Activated CD8-positive, alpha-beta T cell treated with anti-CD3 and anti-CD28 coated beads for 36 hours (primary cell): ENCODE measurements around the gene CCDC124. TPM values are rescaled to one million over a fixed set of nuclear protein-coding genes. Genes with fewer than 3 reads are reported as not detected.
"Not testable (repeated sequence)": the region's sequence is repeated elsewhere in the genome, so short reads cannot be mapped to it uniquely, and the experiment has no call there.

Source experiments
- ATAC-seq: fragments of 200-7000 bp; cut with Tn5 transposase; one replicate; pipeline ENCODE4 v1.10.0; 2021; ENCODE audit warnings: mild to moderate bottlenecking, moderate library complexity
- CTCF ChIA-PET: fragments of 350-600 bp; sonication (Branson Sonifier 250); formaldehyde crosslinking; loops from one replicate; lab custom pipeline; 2021; ENCODE audit warnings: antibody characterized with exemption; lab: Charles Lee
- POLR2A ChIA-PET: fragments of 350-600 bp; sonication (Branson Sonifier 250); formaldehyde crosslinking; loops from one replicate; lab custom pipeline; 2021; ENCODE audit warnings: antibody characterized with exemption; lab: Charles Lee
- DNase-seq: peaks from one replicate; pipeline ENCODE4 v3.0.0-alpha.2; 2020
- H3K27ac Mint-ChIP-seq: one replicate; pipeline ENCODE4 v1.8.0; 2021; ENCODE audit warnings: mild to moderate bottlenecking, mixed read lengths
- H3K27me3 Mint-ChIP-seq: one replicate; pipeline ENCODE4 v1.8.0; 2021; ENCODE audit warnings: mixed read lengths
- H3K36me3 Mint-ChIP-seq: one replicate; pipeline ENCODE4 v1.8.0; 2021; ENCODE audit warnings: low read depth, mixed read lengths
- H3K4me1 Mint-ChIP-seq: one replicate; pipeline ENCODE4 v1.8.0; 2021; ENCODE audit warnings: low read depth, mixed read lengths
- H3K4me3 Mint-ChIP-seq: one replicate; pipeline ENCODE4 v1.8.0; 2021; ENCODE audit warnings: mild to moderate bottlenecking, moderate library complexity, mixed read lengths
- H3K9me3 Mint-ChIP-seq: one replicate; pipeline ENCODE4 v1.8.0; 2021; ENCODE audit warnings: mixed read lengths
- intact Hi-C: fragments of 100-400 bp; cut with micrococcal nuclease; formaldehyde crosslinking; loops from one replicate; pipeline ENCODE4 v1.10.0; 2022
- total RNA-seq, 2 experiments: library from RNA; stranded (reverse); gene quantifications; one replicate each; pipeline ENCODE4 v1.2.3, GENCODE V29; 2021
- TF ChIP-seq, protein P1 (sequence below): fragments of 200-600 bp; IDR thresholded peaks from one replicate; pipeline ENCODE4 v1.8.0; 2022; ENCODE audit warnings: antibody characterized with exemption, mild to moderate bottlenecking

Gene CCDC124, protein sequence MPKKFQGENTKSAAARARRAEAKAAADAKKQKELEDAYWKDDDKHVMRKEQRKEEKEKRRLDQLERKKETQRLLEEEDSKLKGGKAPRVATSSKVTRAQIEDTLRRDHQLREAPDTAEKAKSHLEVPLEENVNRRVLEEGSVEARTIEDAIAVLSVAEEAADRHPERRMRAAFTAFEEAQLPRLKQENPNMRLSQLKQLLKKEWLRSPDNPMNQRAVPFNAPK
- 100 to 1,000 TPM; 120 to 129 TPM for total RNA-seq

DNA sequence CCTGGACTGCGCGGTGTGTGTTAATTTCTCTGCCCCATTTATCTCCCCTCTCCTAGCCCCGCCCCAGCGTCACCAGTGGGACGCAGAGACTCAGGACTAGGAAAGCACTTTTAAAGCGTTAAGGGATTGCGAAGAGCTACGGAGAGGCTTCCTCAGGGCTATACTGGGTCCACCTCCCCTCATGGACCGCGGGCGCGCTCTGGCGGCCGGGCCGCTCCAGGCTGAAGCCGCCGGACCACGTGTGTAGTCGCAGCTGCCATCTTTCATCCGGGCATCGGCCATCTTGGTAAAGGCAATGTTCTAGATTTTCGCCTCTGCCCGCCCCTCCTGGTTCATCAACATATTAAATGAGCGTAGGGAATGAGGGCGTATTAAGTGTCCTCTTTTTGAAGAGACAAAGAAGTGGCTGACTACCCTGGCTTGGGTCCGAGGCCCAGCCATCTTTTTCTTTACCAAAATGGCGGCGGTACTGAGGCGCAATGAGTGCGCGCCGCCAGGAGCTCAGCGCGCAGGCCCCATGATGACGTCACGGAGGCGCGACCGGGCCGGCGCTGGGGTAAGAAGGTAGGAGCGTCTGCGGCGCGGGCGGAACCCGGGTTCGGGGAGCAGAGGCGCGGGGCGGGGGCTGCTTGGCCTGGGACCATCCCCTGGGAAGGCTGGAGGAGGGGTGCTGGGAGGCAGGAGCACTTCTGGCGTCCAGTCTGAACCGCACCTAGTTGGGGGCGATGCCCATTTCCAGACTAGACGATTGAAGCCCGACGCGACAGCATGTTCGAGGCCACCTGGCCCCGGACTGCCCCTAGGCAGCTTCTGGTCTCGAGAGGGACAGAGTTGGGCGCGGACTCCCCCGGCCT is at the start of gene CCDC124:
Gene CCDC124, plus strand, starts transcription at position 531 of the 854 bp plus-strand sequence. CDS start 3,406 bp downstream, outside the sequence.
- peak within 1 kb of the TSS; percentile 88 for H3K4me3 Mint-ChIP-seq
- POLR2A ChIA-PET: interaction anchor here (0.8 to 7.2 kb wide), 23 partner anchors 13 to 526 kb away, joined by 3 to 123 read pairs (median 3); partner anchors contain the start of genes FCHO1, RPL18A and SLC5A5
- H3K36me3 Mint-ChIP-seq: peaks cover 9% of the 10 kb centered on the region

DNA sequence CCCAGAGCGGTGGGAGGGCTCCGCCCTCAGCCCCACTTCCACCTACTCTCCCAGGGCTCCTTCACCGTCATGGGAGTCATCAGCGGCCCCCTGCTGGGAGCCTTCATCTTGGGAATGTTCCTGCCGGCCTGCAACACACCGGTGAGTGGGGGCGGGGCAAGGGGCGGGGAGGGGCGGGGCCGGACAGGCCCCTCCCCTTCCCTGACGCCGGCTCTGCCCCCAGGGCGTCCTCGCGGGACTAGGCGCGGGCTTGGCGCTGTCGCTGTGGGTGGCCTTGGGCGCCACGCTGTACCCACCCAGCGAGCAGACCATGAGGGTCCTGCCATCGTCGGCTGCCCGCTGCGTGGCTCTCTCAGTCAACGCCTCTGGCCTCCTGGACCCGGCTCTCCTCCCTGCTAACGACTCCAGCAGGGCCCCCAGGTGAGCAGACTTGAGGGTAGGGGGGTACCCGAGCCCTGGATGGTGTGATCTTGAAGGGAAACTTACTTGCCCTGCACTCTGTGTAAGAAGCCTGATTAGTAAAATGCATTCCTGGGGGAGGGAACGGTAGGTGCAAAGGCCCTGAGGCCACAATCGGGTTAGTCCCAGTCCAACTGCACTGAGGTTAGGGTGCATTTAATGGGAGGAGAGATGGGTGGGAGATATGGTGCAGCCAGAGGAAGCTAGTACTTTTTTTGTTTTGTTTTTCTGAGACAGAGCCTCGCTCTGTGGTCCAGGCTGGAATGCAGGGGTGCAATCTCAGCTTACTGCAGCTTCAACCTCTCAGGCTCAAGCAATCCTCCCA is 49.0 kb upstream of the CCDC124 start:
- TF ChIP-seq, protein P1, sequence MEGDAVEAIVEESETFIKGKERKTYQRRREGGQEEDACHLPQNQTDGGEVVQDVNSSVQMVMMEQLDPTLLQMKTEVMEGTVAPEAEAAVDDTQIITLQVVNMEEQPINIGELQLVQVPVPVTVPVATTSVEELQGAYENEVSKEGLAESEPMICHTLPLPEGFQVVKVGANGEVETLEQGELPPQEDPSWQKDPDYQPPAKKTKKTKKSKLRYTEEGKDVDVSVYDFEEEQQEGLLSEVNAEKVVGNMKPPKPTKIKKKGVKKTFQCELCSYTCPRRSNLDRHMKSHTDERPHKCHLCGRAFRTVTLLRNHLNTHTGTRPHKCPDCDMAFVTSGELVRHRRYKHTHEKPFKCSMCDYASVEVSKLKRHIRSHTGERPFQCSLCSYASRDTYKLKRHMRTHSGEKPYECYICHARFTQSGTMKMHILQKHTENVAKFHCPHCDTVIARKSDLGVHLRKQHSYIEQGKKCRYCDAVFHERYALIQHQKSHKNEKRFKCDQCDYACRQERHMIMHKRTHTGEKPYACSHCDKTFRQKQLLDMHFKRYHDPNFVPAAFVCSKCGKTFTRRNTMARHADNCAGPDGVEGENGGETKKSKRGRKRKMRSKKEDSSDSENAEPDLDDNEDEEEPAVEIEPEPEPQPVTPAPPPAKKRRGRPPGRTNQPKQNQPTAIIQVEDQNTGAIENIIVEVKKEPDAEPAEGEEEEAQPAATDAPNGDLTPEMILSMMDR: no peak
- ATAC-seq (no peak), DNase-seq (no peak)
- CTCF ChIA-PET: interaction anchor here (0.8 kb wide), 1 partner anchor 19 kb away, joined by 3 read pairs; no protein-coding TSS in a partner anchor
- intact Hi-C loops: no loop called here
- Mint-ChIP-seq H3K9me3 (no peaks in the 10 kb centered on the region), H3K4me1 (no peaks in the 10 kb centered on the region), H3K27ac (no peak overlapping the region), H3K4me3 (no peak overlapping the region), H3K36me3 (no peaks in the 10 kb centered on the region), H3K27me3 (no peaks in the 10 kb centered on the region)
- POLR2A ChIA-PET: no interaction called here

More for the DNA sequence above, at the start of gene CCDC124:
- Mint-ChIP-seq H3K27me3 (no peaks in the 10 kb centered on the region), H3K9me3 (no peaks in the 10 kb centered on the region), H3K4me1 (peaks cover 24% of the 10 kb centered on the region), H3K27ac (peak within 1 kb of the TSS; percentile 97)
- ATAC-seq: peak; percentile 96
- peak; percentile 95 for DNase-seq
- CTCF ChIA-PET: interaction anchor here (0.6 to 6.7 kb wide), 31 partner anchors 13 to 624 kb away, joined by 3 to 194 read pairs (median 4); partner anchors contain the start of genes B3GNT3, DDA1, JAK3 and RPL18A
- intact Hi-C loops: loop anchor here (2.0 to 5.0 kb wide), 2 partner anchors 60 to 74 kb away; partner anchors contain the start of genes RPL18A and SLC5A5
- TF ChIP-seq, protein P1: peak; percentile 85

DNA sequence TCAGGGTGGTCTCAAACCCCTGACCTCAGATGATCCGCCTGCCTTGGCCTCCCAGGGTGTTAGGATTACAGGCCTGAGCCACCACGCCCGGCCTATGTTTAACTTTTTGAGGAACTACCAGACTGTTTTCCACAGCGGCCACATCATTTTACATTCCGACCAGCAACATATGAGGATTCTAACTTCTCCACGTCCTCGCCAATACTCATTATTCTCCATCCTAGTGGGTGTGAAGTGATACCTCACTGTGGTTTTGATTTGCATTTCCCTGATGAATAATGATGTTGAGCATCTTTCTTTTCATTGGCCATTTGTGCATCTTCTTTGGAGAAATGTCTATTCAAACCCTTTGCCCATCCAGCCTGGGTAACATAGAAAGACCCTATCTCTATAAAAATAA is 46.3 kb upstream of the CCDC124 start:
- CTCF ChIA-PET: interaction anchor here (0.9 kb wide), 1 partner anchor 52 kb away, joined by 3 read pairs; no protein-coding TSS in a partner anchor
- POLR2A ChIA-PET: no interaction called here
- no peaks in the 10 kb centered on the region for H3K36me3 Mint-ChIP-seq
- DNase-seq: no peak
- no peaks in the 10 kb centered on the region for H3K9me3 Mint-ChIP-seq
- H3K27ac Mint-ChIP-seq: no peak overlapping the region
- no peak for ATAC-seq
- H3K27me3 Mint-ChIP-seq: no peaks in the 10 kb centered on the region
- TF ChIP-seq, protein P1: no peak
- no peak overlapping the region for H3K4me3 Mint-ChIP-seq
- intact Hi-C loops: no loop called here
- no peaks in the 10 kb centered on the region for H3K4me1 Mint-ChIP-seq

DNA sequence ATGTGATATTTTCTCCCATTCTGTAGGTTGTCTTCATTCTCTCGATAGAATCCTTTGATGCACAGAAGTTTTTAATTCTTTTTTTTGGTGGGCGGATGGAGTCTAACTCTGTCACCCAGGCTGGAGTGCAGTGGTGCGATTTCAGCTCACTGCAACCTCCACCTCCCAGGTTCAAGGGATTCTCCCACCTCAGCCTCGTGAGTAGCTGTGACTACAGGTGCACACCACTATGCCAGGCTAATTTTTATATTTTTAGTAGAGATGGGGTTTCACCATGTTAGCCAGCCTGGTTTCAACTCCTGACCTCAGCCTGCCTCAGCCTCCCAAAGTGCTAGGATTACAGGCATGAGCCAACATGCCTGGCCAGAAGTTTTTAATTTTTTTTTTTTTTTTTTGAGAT is 45.6 kb upstream of the CCDC124 start:
- DNase-seq, intact Hi-C loops, ATAC-seq, H3K27me3 Mint-ChIP-seq, H3K27ac Mint-ChIP-seq, H3K36me3 Mint-ChIP-seq, H3K9me3 Mint-ChIP-seq, H3K4me1 Mint-ChIP-seq, H3K4me3 Mint-ChIP-seq: not testable (repeated sequence)
- ChIA-PET CTCF (interaction anchor here (0.9 kb wide), 1 partner anchor 51 kb away, joined by 3 read pairs; no protein-coding TSS in a partner anchor), POLR2A (interaction anchor here (1.1 kb wide), 1 partner anchor 21 kb away, joined by 3 read pairs; no protein-coding TSS in a partner anchor)

DNA sequence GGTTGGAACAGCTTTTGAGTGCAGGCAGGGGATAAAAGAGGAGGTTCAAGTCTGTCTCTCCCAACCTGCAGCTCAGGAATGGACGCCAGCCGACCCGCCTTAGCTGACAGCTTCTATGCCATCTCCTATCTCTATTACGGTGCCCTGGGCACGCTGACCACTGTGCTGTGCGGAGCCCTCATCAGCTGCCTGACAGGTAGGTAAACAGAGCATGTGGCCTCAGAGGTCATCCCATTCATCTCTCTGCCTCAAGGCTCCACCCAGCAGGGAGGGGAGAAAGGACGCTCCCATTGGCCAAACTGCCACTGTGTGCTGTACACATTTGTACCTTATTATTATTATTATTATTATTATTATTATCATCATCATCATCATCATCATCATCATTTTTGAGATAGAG is 44.6 kb upstream of the CCDC124 start:
- POLR2A ChIA-PET: interaction anchor here (1.1 kb wide), 1 partner anchor 22 kb away, joined by 3 read pairs; no protein-coding TSS in a partner anchor
- Mint-ChIP-seq H3K4me3 (no peak overlapping the region), H3K27me3 (no peaks in the 10 kb centered on the region), H3K27ac (no peak overlapping the region), H3K9me3 (no peaks in the 10 kb centered on the region), H3K36me3 (no peaks in the 10 kb centered on the region), H3K4me1 (no peaks in the 10 kb centered on the region)
- CTCF ChIA-PET: no interaction called here
- no peak for ATAC-seq
- TF ChIP-seq, protein P1: no peak
- intact Hi-C loops: no loop called here
- DNase-seq: no peak
